OCI-LY3 (cell line): ENCODE results near the gene GGA3.

Experiments
- EZH2phosphoT487 ChIP-seq: fragments of 200-600 bp; shearing (Covaris generic); IDR thresholded peaks from 2 replicates; pipeline ENCODE4 v1.6.1; 2018; ENCODE audit warnings: antibody characterized with exemption, mixed run types, low read depth
- TF ChIP-seq, protein P1 (sequence below): fragments of 200-600, 300-600 bp; sonication (generic); IDR thresholded peaks from 2 replicates; pipeline ENCODE4 v1.5.1; 2014; ENCODE audit warnings: antibody characterized with exemption, low read length, low read depth

DNA sequence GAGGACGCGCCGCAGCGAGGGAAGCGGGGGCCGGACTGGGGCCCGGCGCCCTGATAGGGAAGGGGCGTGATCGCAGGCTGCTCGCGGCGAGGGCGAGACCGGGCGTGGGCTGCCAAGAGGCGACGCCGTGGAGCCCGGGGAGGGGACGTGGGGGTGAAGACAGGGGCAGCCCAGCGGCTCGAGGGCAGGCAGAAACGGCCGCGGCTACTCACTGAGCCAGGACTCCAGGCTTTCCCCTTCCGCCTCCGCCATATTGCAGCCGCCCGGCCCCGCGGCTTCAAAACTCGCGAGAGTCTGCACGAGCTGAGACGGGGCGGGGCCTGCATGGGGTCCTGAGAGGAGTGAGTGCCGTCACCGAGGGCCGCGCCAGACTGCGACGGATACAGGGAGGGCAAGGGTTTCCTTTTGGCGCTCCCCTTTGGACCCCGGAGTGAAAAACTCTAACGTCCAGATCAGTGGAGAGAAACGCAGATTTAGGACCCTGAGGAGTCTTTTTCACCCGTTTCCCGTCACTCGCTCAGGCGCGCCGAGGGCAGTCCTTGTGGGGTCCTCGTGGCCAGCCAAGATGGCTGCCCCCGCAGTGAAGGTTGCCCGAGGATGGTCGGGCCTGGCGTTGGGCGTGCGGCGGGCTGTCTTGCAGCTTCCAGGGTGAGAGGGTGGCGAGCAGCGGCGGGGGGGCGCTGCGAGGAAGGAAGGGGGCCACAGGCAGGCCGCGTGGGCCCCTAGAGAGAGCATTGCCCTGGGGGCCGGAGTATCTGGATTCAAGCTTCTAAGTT, at the start of gene GGA3, which contains the start of gene MRPS7:
- TF ChIP-seq, protein P1, sequence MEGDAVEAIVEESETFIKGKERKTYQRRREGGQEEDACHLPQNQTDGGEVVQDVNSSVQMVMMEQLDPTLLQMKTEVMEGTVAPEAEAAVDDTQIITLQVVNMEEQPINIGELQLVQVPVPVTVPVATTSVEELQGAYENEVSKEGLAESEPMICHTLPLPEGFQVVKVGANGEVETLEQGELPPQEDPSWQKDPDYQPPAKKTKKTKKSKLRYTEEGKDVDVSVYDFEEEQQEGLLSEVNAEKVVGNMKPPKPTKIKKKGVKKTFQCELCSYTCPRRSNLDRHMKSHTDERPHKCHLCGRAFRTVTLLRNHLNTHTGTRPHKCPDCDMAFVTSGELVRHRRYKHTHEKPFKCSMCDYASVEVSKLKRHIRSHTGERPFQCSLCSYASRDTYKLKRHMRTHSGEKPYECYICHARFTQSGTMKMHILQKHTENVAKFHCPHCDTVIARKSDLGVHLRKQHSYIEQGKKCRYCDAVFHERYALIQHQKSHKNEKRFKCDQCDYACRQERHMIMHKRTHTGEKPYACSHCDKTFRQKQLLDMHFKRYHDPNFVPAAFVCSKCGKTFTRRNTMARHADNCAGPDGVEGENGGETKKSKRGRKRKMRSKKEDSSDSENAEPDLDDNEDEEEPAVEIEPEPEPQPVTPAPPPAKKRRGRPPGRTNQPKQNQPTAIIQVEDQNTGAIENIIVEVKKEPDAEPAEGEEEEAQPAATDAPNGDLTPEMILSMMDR: no peak
- TF ChIP-seq EZH2phosphoT487: no peak
